H1 (cell line): ENCODE data around the gene C17orf113. TPM values are rescaled to one million over a fixed set of nuclear protein-coding genes. Genes with fewer than 3 reads are reported as not detected.

ENCODE experiments used
- CTCF ChIA-PET: fragments of 300-600 bp; sonication (Branson Sonifier 250); formaldehyde crosslinking; loops from one replicate; lab custom pipeline; 2021; ENCODE audit not compliant: partially characterized antibody; lab: Charles Lee
- POLR2A ChIA-PET: fragments of 300-600 bp; sonication (Branson Sonifier 250); formaldehyde crosslinking; loops from one replicate; lab custom pipeline; 2021; ENCODE audit warnings: inconsistent platforms; ENCODE audit not compliant: partially characterized antibody; lab: Charles Lee
- DNase-seq, 2 experiments: peaks; one replicate each; pipeline versions ENCODE4 v3.0.0 to v3.0.0-alpha.2; 2010 to 2022; ENCODE audit warnings: low spot score in 2 of 2, low read depth in 1 of 2, mixed read lengths in 1 of 2
- FAIRE-seq: peaks from 2 replicates; lab custom pipeline; 2011; peaks lifted over from hg19 to GRCh38; lab: Jason Lieb, UNC
- H2AFZ ChIP-seq: 2 replicates; pipeline ENCODE4 v1.8.1; 2012; ENCODE audit warnings: low read length, inconsistent platforms
- H2AK5ac ChIP-seq: 2 replicates; pipeline ENCODE4 v1.6.1; 2013; ENCODE audit warnings: low read depth, low read length
- H2BK120ac ChIP-seq: replicated peaks from 2 replicates; pipeline ENCODE3; 2013; ENCODE audit warnings: low read depth, low read length, inconsistent platforms
- H2BK12ac ChIP-seq: 2 replicates; pipeline ENCODE4 v1.6.1; 2013; ENCODE audit warnings: low read depth, low read length
- H2BK15ac ChIP-seq: 2 replicates; pipeline ENCODE4 v1.6.1; 2013; ENCODE audit warnings: low read length
- H2BK20ac ChIP-seq: 2 replicates; pipeline ENCODE4 v1.6.1; 2013; ENCODE audit warnings: low read length
- H2BK5ac ChIP-seq: 2 replicates; pipeline ENCODE4 v1.6.1; 2013; ENCODE audit warnings: low read depth, low read length
- H3K14ac ChIP-seq: 2 replicates; pipeline ENCODE4 v1.6.1; 2013; ENCODE audit warnings: inconsistent platforms; ENCODE audit not compliant: insufficient read length
- H3K18ac ChIP-seq: 2 replicates; pipeline ENCODE4 v1.6.1; 2013; ENCODE audit warnings: low read length; ENCODE audit errors: extremely low read depth
- H3K23ac ChIP-seq: 2 replicates; pipeline ENCODE4 v1.6.1; 2013; ENCODE audit warnings: inconsistent platforms; ENCODE audit not compliant: insufficient read length
- H3K23me2 ChIP-seq: 2 replicates; pipeline ENCODE4 v1.6.1; 2013; ENCODE audit warnings: low read depth, low read length
- H3K27ac ChIP-seq: 2 replicates; pipeline ENCODE4 v1.6.1; 2011; ENCODE audit warnings: low read depth, low read length, inconsistent platforms
- H3K27me3 ChIP-seq, 4 experiments: replicated peaks in 1 of 4; 1 replicate in 1 of 4; 2 replicates in 3 of 4; pipeline versions ENCODE4 v1.6.1 to v1.8.1; 2011 to 2013; ENCODE audit warnings: low read length in 3 of 4, mild to moderate bottlenecking in 3 of 4, inconsistent platforms in 2 of 4, mixed read lengths in 2 of 4, moderate library complexity in 1 of 4; ENCODE audit not compliant: control insufficient read depth in 3 of 4, insufficient read depth in 3 of 4; ENCODE audit errors: extremely low read depth in 1 of 4
- H3K36me3 ChIP-seq, 4 experiments: 2 replicates each; pipeline versions ENCODE4 v1.6.1 to v1.8.1; 2011 to 2013; ENCODE audit warnings: mild to moderate bottlenecking in 4 of 4, low read length in 3 of 4, moderate library complexity in 2 of 4, control low read depth in 1 of 4, inconsistent platforms in 1 of 4; ENCODE audit not compliant: insufficient read depth in 4 of 4, control insufficient read depth in 2 of 4
- H3K4ac ChIP-seq: replicated peaks from 2 replicates; pipeline ENCODE3; 2013; ENCODE audit warnings: low read length, low read depth, mixed read lengths, inconsistent platforms; ENCODE audit not compliant: insufficient read length
- H3K4me1 ChIP-seq, 4 experiments: replicated peaks in 1 of 4; 1 replicate in 1 of 4; 2 replicates in 3 of 4; pipeline versions ENCODE4 v1.6.1 to v1.8.1; 2011 to 2013; ENCODE audit warnings: low read length in 3 of 4, inconsistent platforms in 2 of 4, mixed read lengths in 1 of 4; ENCODE audit not compliant: insufficient read depth in 4 of 4, control insufficient read depth in 3 of 4
- H3K4me2 ChIP-seq, 2 experiments: 2 replicates each; pipeline versions ENCODE4 v1.6.1 to v1.8.1; 2011 to 2013; ENCODE audit warnings: low read depth in 2 of 2, low read length in 2 of 2, control low read depth in 1 of 2, inconsistent platforms in 1 of 2, mild to moderate bottlenecking in 1 of 2; ENCODE audit not compliant: insufficient read depth in 1 of 2
- H3K4me3 ChIP-seq, 4 experiments: fragments of 200-600, 300-600 bp in 1 of 4; sonication (generic), shearing (Covaris generic), sonication (Bioruptor Twin) in 1 of 4; 2 replicates each; pipeline versions ENCODE4 v1.5.1 to v1.8.1; 2011 to 2016; ENCODE audit warnings: low read length in 4 of 4, low read depth in 3 of 4, control low read depth in 2 of 4, inconsistent platforms in 2 of 4, mild to moderate bottlenecking in 2 of 4, mixed read lengths in 1 of 4, moderate library complexity in 1 of 4; ENCODE audit not compliant: insufficient read depth in 2 of 4; ENCODE audit errors: extremely low read depth in 1 of 4
- H3K56ac ChIP-seq: replicated peaks from 2 replicates; pipeline ENCODE3; 2013; ENCODE audit warnings: low read depth, mild to moderate bottlenecking, mixed read lengths, low read length, inconsistent platforms; ENCODE audit not compliant: insufficient read length
- H3K79me1 ChIP-seq: 2 replicates; pipeline ENCODE4 v1.6.1; 2013; ENCODE audit warnings: low read depth, low read length, control low read depth
- H3K79me2 ChIP-seq, 2 experiments: 2 replicates each; pipeline versions ENCODE4 v1.6.1 to v1.8.1; 2012 to 2013; ENCODE audit warnings: low read length in 2 of 2, mild to moderate bottlenecking in 2 of 2, inconsistent platforms in 1 of 2; ENCODE audit not compliant: insufficient read depth in 2 of 2, control insufficient read depth in 1 of 2
- H3K9ac ChIP-seq, 4 experiments: replicated peaks in 1 of 4; 1 replicate in 1 of 4; 2 replicates in 3 of 4; pipeline versions ENCODE4 v1.6.1 to v1.8.1; 2011 to 2013; ENCODE audit warnings: low read depth in 3 of 4, low read length in 3 of 4, control low read depth in 2 of 4, mild to moderate bottlenecking in 2 of 4, moderate library complexity in 2 of 4, inconsistent platforms in 1 of 4; ENCODE audit errors: extremely low read depth in 1 of 4
- H3K9me3 ChIP-seq, 2 experiments: 2 replicates each; pipeline versions ENCODE4 v1.6.1 to v1.8.1; 2012 to 2013; ENCODE audit warnings: mild to moderate bottlenecking in 2 of 2, moderate library complexity in 2 of 2, control low read depth in 1 of 2, inconsistent platforms in 1 of 2, low read depth in 1 of 2, low read length in 1 of 2, mixed read lengths in 1 of 2; ENCODE audit not compliant: insufficient read depth in 2 of 2
- H4K20me1 ChIP-seq, 2 experiments: replicated peaks in 1 of 2; 2 replicates each; pipeline versions ENCODE3 to v1.8.1; 2011 to 2013; ENCODE audit warnings: inconsistent platforms in 2 of 2, low read length in 2 of 2, mild to moderate bottlenecking in 1 of 2; ENCODE audit not compliant: insufficient read depth in 2 of 2, control insufficient read depth in 1 of 2
- H4K5ac ChIP-seq: 2 replicates; pipeline ENCODE4 v1.6.1; 2013; ENCODE audit warnings: low read length, low read depth, mixed read lengths, inconsistent platforms; ENCODE audit not compliant: insufficient read length
- H4K8ac ChIP-seq: 2 replicates; pipeline ENCODE4 v1.8.0; 2013; ENCODE audit warnings: mild to moderate bottlenecking, moderate library complexity, low read length, inconsistent platforms; ENCODE audit not compliant: insufficient read depth; ENCODE audit errors: extremely low read depth
- H4K91ac ChIP-seq: replicated peaks from 2 replicates; pipeline ENCODE3; 2013; ENCODE audit warnings: low read length, mixed read lengths, inconsistent platforms; ENCODE audit not compliant: insufficient read length
- CTCF ChIP-seq, 3 experiments: IDR thresholded peaks; 1 replicate in 2 of 3; 2 replicates in 1 of 3; pipeline versions ENCODE4 v1.5.1 to v1.6.1; 2011; ENCODE audit warnings: low read length in 3 of 3, mild to moderate bottlenecking in 3 of 3, inconsistent platforms in 2 of 3, low read depth in 1 of 3, moderate library complexity in 1 of 3; ENCODE audit not compliant: insufficient read depth in 1 of 3; ENCODE audit errors: control extremely low read depth in 1 of 3
- HDAC6 ChIP-seq: IDR thresholded peaks from one replicate; pipeline ENCODE4 v1.7.1; 2012; ENCODE audit warnings: low read depth, mild to moderate bottlenecking, inconsistent platforms, low read length, moderate library complexity
- RFX5 ChIP-seq: IDR thresholded peaks from 2 replicates; pipeline ENCODE4 v1.6.1; 2011; ENCODE audit warnings: low read depth, low read length, improper control_type of control experiment, borderline replicate concordance
- SP2 ChIP-seq: IDR thresholded peaks from 2 replicates; pipeline ENCODE4 v1.6.1; 2012; ENCODE audit warnings: mild to moderate bottlenecking, low read length, inconsistent platforms
- polyA plus RNA-seq, 7 experiments: library from polyadenylated mRNA; depleted of rRNA in 3 of 7; stranded (reverse) in 5 of 7; unstranded in 2 of 7; fragments of >200 nt in 5 of 7; fragments of 200-250 nt in 2 of 7; gene quantifications; 1 replicate in 5 of 7; 2 replicates in 1 of 7; 4 replicates in 1 of 7; pipeline versions ENCODE4 v1.2.1 to v1.2.3, GENCODE V29; 2011 to 2013; ENCODE audit warnings: missing spikeins in 2 of 7, mixed read lengths in 2 of 7
- total RNA-seq: library from RNA; stranded (reverse); fragmentation: NEBNext Ultra II Directional; extraction: Animal tissue kit (Norgen Biotek cat#: 25700); gene quantifications from 2 replicates; pipeline ENCODE4 v1.2.1, GENCODE V29; 2021

Gene C17orf113
- total and polyA plus RNA-seq, 2 of the 8 experiments (the other 6 are each of a cell fraction or from before 2014, with no cell fraction given) = 1.0 to 1.4 TPM

GRCh38 chr17:42041619-42042018, 8.8 kb downstream of the C17orf113 start:
- no peak overlapping the region for H3K14ac ChIP-seq
- H4K20me1 ChIP-seq = no peaks in the 10 kb centered on the region
- H3K4me1 ChIP-seq = peaks cover 0 to 6% (median 2%) of the 10 kb centered on the region in 4 experiments; a peak in 2 of 7 replicates
- no peak overlapping the region for H2BK20ac ChIP-seq
- H2AFZ ChIP-seq = no peak overlapping the region
- H3K4me2 ChIP-seq = no peak overlapping the region
- TF ChIP-seq SP2 = no peak
- TF ChIP-seq CTCF (IDR thresholded peaks at IDR 0.05; ENCODE audit: control extremely low read depth in 1 of 3, insufficient read depth in 1 of 3, low read depth in 1 of 3, low read length in 3 of 3) = no peak
- no peak for TF ChIP-seq HDAC6
- TF ChIP-seq RFX5 = no peak
- TF ChIP-seq, all 59 proteins: peak for 0
- DNase-seq (no peak), FAIRE-seq (no peak)
- no peaks in the 10 kb centered on the region for H3K36me3 ChIP-seq
- no peak overlapping the region for H2AK5ac ChIP-seq
- no peak overlapping the region for H3K4me3 ChIP-seq
- H3K9me3 ChIP-seq = no peaks in the 10 kb centered on the region
- no peak overlapping the region for H2BK12ac ChIP-seq
- H2BK5ac ChIP-seq = no peak overlapping the region
- POLR2A ChIA-PET = interaction anchor here (1.2 to 3.4 kb wide), 4 partner anchors 12 to 57 kb away, joined by 3 to 21 read pairs (median 4); partner anchors contain the start of gene ZNF385C
- H3K23ac ChIP-seq = no peak overlapping the region
- no peak overlapping the region for H3K56ac ChIP-seq
- no peak overlapping the region for H4K91ac ChIP-seq
- no peak overlapping the region for H4K8ac ChIP-seq
- H3K27me3 ChIP-seq = no peaks in the 10 kb centered on the region
- no peak overlapping the region for H3K9ac ChIP-seq
- no peak overlapping the region for H2BK120ac ChIP-seq
- no peak overlapping the region for H3K27ac ChIP-seq
- no peaks in the 10 kb centered on the region for H3K23me2 ChIP-seq
- H3K79me2 ChIP-seq = no peaks in the 10 kb centered on the region
- no peak overlapping the region for H3K18ac ChIP-seq
- no peak overlapping the region for H4K5ac ChIP-seq
- H3K4ac ChIP-seq = no peak overlapping the region
- no peak overlapping the region for H2BK15ac ChIP-seq
- CTCF ChIA-PET = interaction anchor here (0.6 to 38.8 kb wide), 11 partner anchors 8 to 344 kb away, joined by 3 to 1084 read pairs (median 6); partner anchors contain the start of genes DHX58, DNAJC7, HSPB9 and KAT2A
- H3K79me1 ChIP-seq = no peaks in the 10 kb centered on the region
